Left lung (tissue), 10 donors: ENCODE data around the gene SRGAP2B. TPM values are rescaled to one million over a fixed set of nuclear protein-coding genes. Genes with fewer than 3 reads are reported as not detected.
"Not testable (repeated sequence)": the region's sequence is repeated elsewhere in the genome, so short reads cannot be mapped to it uniquely, and the experiment has no call there.

ENCODE experiments used
- ATAC-seq: fragments of 200-7000 bp; cut with Tn5 transposase; one replicate; pipeline ENCODE4 v1.9.1; 2020; ENCODE audit warnings: moderate library complexity
- DNase-seq, 4 donors: peaks; one replicate each; pipeline ENCODE4 v3.0.0-alpha.2; 2013 to 2020
- H3K27ac ChIP-seq, 2 donors: fragments of 200-600 bp; sonication (generic) in 1 of 2; one replicate each; pipeline versions ENCODE4 v1.5.0 to v1.8.0; 2020 to 2021
- H3K27me3 ChIP-seq, 2 donors: fragments of 200-600 bp; sonication (generic) in 1 of 2; one replicate each; pipeline versions ENCODE4 v1.5.0 to v1.8.0; 2020 to 2021
- H3K36me3 ChIP-seq, 2 donors: fragments of 200-600 bp; sonication (generic) in 1 of 2; one replicate each; pipeline versions ENCODE4 v1.5.0 to v1.8.0; 2020 to 2021
- H3K4me1 ChIP-seq, 2 donors: fragments of 200-600 bp; one replicate each; pipeline ENCODE4 v1.8.0; 2021
- H3K4me3 ChIP-seq, 2 donors: fragments of 200-600 bp; sonication (generic) in 1 of 2; one replicate each; pipeline versions ENCODE4 v1.5.0 to v1.8.0; 2020 to 2021; ENCODE audit warnings: mild to moderate bottlenecking in 1 of 2
- H3K9me3 ChIP-seq, 2 donors: fragments of 200-600 bp; sonication (generic) in 1 of 2; one replicate each; pipeline versions ENCODE4 v1.5.0 to v1.8.0; 2020 to 2021
- intact Hi-C, 2 donors: fragments of 100-400 bp; cut with DNase I; formaldehyde crosslinking; loops; one replicate each; pipeline versions ENCODE4 v1.11.2 to v1.14.2; 2022
- polyA plus RNA-seq, 6 donors: library from polyadenylated mRNA; unstranded; fragments of 120-200 nt; gene quantifications; one replicate each; pipeline ENCODE4 v1.2.1, GENCODE V29; 2013; ENCODE audit not compliant: insufficient read length in 6 of 6
- total RNA-seq, 2 donors: library from RNA; stranded (reverse); fragmentation: NEBNext Ultra II Directional; extraction: Animal tissue kit (Norgen Biotek cat#: 25700); gene quantifications; one replicate each; pipeline ENCODE4 v1.2.1, GENCODE V29; 2021
- donor health status: DM: no; HTN: yes; CAD: no.
- donor health status: DM: no; HTN: no; CAD: no.

Gene SRGAP2B
- total and polyA plus RNA-seq, 8 donors: 20.1 to 40.1 (median 30.8) TPM

GRCh38 chr1:145015744-145016491 lies 79.2 kb downstream of the SRGAP2B start:
- H3K4me1 ChIP-seq, H3K4me3 ChIP-seq, intact Hi-C loops, H3K36me3 ChIP-seq, H3K9me3 ChIP-seq, H3K27me3 ChIP-seq, H3K27ac ChIP-seq, DNase-seq: not testable (repeated sequence)
- ATAC-seq: peak; percentile 62

GRCh38 chr1:145013353-145013752 lies 81.8 kb downstream of the SRGAP2B start:
- intact Hi-C loops, H3K27ac ChIP-seq, H3K4me1 ChIP-seq, H3K36me3 ChIP-seq, DNase-seq, H3K9me3 ChIP-seq, H3K27me3 ChIP-seq, ATAC-seq, H3K4me3 ChIP-seq: not testable (repeated sequence)

GRCh38 chr1:145011811-145012210 lies 83.3 kb downstream of the SRGAP2B start:
- H3K36me3 ChIP-seq, ATAC-seq, H3K27me3 ChIP-seq, H3K9me3 ChIP-seq, H3K4me3 ChIP-seq, H3K27ac ChIP-seq, intact Hi-C loops, DNase-seq, H3K4me1 ChIP-seq: not testable (repeated sequence)

- H3K27me3 ChIP-seq, H3K4me1 ChIP-seq, H3K27ac ChIP-seq, ATAC-seq, H3K36me3 ChIP-seq, H3K4me3 ChIP-seq, DNase-seq, intact Hi-C loops, H3K9me3 ChIP-seq: not testable (repeated sequence)
These were observed 84.5 kb downstream of the SRGAP2B start for GRCh38 chr1:145010580-145010979.

GRCh38 chr1:145009928-145010327 lies 85.2 kb downstream of the SRGAP2B start:
- intact Hi-C loops, H3K9me3 ChIP-seq, DNase-seq, H3K4me3 ChIP-seq, H3K27me3 ChIP-seq, H3K36me3 ChIP-seq, H3K27ac ChIP-seq, H3K4me1 ChIP-seq: not testable (repeated sequence)
- peak; percentile 59 for ATAC-seq

- H3K9me3 ChIP-seq, H3K36me3 ChIP-seq, H3K27me3 ChIP-seq, H3K4me1 ChIP-seq, DNase-seq, H3K4me3 ChIP-seq, H3K27ac ChIP-seq, intact Hi-C loops: not testable (repeated sequence)
- peak; percentile 69 for ATAC-seq
These were observed 86.7 kb downstream of the SRGAP2B start for GRCh38 chr1:145008388-145008787.

- H3K27me3 ChIP-seq, H3K4me3 ChIP-seq, H3K27ac ChIP-seq, H3K9me3 ChIP-seq, DNase-seq, H3K36me3 ChIP-seq, H3K4me1 ChIP-seq, intact Hi-C loops, ATAC-seq: not testable (repeated sequence)
These were observed 90.0 kb downstream of the SRGAP2B start for GRCh38 chr1:145005142-145005541.

GRCh38 chr1:145001381-145001780 lies 93.7 kb downstream of the SRGAP2B start:
- ATAC-seq, H3K27ac ChIP-seq, H3K4me3 ChIP-seq, H3K36me3 ChIP-seq, H3K4me1 ChIP-seq, DNase-seq, H3K27me3 ChIP-seq, H3K9me3 ChIP-seq, intact Hi-C loops: not testable (repeated sequence)

GRCh38 chr1:145000743-145001326 lies 94.3 kb downstream of the SRGAP2B start:
- H3K9me3 ChIP-seq, intact Hi-C loops, H3K27ac ChIP-seq, H3K27me3 ChIP-seq, H3K4me3 ChIP-seq, H3K36me3 ChIP-seq, H3K4me1 ChIP-seq, ATAC-seq, DNase-seq: not testable (repeated sequence)

- H3K36me3 ChIP-seq, ATAC-seq, H3K27me3 ChIP-seq, H3K27ac ChIP-seq, DNase-seq, H3K4me3 ChIP-seq, intact Hi-C loops, H3K9me3 ChIP-seq, H3K4me1 ChIP-seq: not testable (repeated sequence)
These were observed 94.9 kb downstream of the SRGAP2B start for GRCh38 chr1:145000074-145000742.

- H3K4me3 ChIP-seq, H3K27ac ChIP-seq, H3K36me3 ChIP-seq, ATAC-seq, H3K9me3 ChIP-seq, H3K4me1 ChIP-seq, DNase-seq, H3K27me3 ChIP-seq, intact Hi-C loops: not testable (repeated sequence)
These were observed 96.2 kb downstream of the SRGAP2B start for GRCh38 chr1:144998981-144999273.

GRCh38 chr1:144998134-144998980 lies 96.8 kb downstream of the SRGAP2B start:
- peak; percentile 25 for ATAC-seq
- H3K27me3 ChIP-seq, H3K27ac ChIP-seq, intact Hi-C loops, H3K4me1 ChIP-seq, H3K36me3 ChIP-seq, DNase-seq, H3K4me3 ChIP-seq, H3K9me3 ChIP-seq: not testable (repeated sequence)
